Tibial nerve (tissue), 4 donors: ENCODE data around the gene ACOXL. TPM values are rescaled to one million over a fixed set of nuclear protein-coding genes. Genes with fewer than 3 reads are reported as not detected.

Experiments
- DNase-seq, 2 donors: peaks; one replicate each; pipeline ENCODE4 v3.0.0-alpha.2; 2019; ENCODE audit warnings: low spot score in 2 of 2
- H3K27ac ChIP-seq, 4 donors: fragments of 200-600 bp; sonication (generic) in 3 of 4; one replicate each; pipeline ENCODE4 v1.5.1; 2017 to 2019; ENCODE audit warnings: mild to moderate bottlenecking in 1 of 4
- H3K27me3 ChIP-seq, 2 donors: fragments of 200-600 bp; sonication (generic) in 1 of 2; one replicate each; pipeline versions ENCODE4 v1.5.1 to v1.6.0; 2017 to 2019
- H3K36me3 ChIP-seq, 3 donors: fragments of 200-600 bp; sonication (generic); one replicate each; pipeline ENCODE4 v1.5.1; 2018 to 2019
- H3K4me1 ChIP-seq, 4 donors: fragments of 200-600 bp; sonication (generic) in 3 of 4; one replicate each; pipeline ENCODE4 v1.5.1; 2017 to 2019
- H3K4me3 ChIP-seq, 4 donors: fragments of 200-600 bp; sonication (generic) in 3 of 4; one replicate each; pipeline ENCODE4 v1.5.1; 2017 to 2019; ENCODE audit warnings: mild to moderate bottlenecking in 1 of 4, moderate library complexity in 1 of 4
- H3K9me3 ChIP-seq, 4 donors: fragments of 200-600 bp; sonication (generic) in 3 of 4; one replicate each; pipeline ENCODE4 v1.5.1; 2017 to 2019
- EP300 ChIP-seq, 2 donors: sonication (generic); formaldehyde crosslinking; IDR thresholded peaks; one replicate each; pipeline ENCODE4 v1.6.1; 2017; ENCODE audit warnings: antibody characterized with exemption in 2 of 2, mild to moderate bottlenecking in 1 of 2
- POLR2A ChIP-seq, 2 donors: fragments of 450-650 bp; IDR thresholded peaks; one replicate each; pipeline ENCODE4 v1.6.1; 2017; ENCODE audit warnings: antibody characterized with exemption in 2 of 2, mild to moderate bottlenecking in 2 of 2, moderate library complexity in 2 of 2
- WGBS, 2 donors: methylation state at CpG; one replicate each; pipeline ENCODE4 v1.1.5; 2018; 5-methylcytosine and 5-hydroxymethylcytosine counted together
- total RNA-seq, 4 donors: library from RNA; depleted of rRNA; stranded (reverse); fragments of >200 nt; gene quantifications; one replicate each; pipeline ENCODE4 v1.1.0, GENCODE V29; 2016
- TF ChIP-seq, protein P1 (sequence below), 5 experiments: fragments of 200-600 bp in 3 of 5; fragments of 450-650 bp in 2 of 5; sonication (generic) in 3 of 5; IDR thresholded peaks; one replicate each; pipeline ENCODE4 v1.5.1; 2016 to 2019; ENCODE audit warnings: antibody characterized with exemption in 5 of 5, mild to moderate bottlenecking in 3 of 5, moderate library complexity in 2 of 5

ACOXL gene
- total RNA-seq, 4 donors from 2014 or later, result 0.30 TPM; not detected in 3

DNA sequence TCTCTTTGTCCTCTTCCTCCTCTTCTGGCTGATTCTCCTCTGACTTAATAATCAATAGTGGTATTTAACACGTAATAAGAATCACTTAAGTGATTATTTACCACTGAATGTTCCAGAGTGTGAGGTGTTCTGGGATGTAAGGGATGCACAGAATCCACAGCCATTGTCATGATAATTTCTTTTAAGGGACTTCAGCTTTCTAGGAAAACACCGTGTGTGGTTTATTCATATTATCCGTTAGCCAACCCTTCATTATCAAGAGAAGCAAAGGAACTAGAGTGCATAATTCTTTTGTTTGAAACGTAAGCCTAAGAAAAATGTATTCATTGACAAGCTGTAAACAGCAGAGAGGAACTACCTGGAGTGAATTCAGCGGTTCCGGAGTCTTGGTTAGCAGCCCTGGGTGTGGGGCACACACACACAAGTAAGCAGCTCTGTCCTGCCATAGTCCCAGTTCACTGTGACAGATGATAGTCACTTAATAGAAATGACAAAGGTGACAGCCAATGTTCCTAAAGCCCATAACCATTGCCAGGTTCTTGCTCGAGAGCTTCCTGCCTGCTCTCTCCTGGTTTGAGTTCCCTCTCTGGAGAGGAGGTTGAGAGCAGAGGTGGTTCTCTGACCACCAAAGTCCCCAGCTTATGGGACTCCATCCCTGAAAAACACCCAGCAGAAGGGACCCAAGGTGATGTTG lies 101.9 kb downstream of the ACOXL start:
- Histone ChIP-seq H3K4me1 (peaks cover 0 to 7% (median 0%) of the 10 kb centered on the region in 4 donors), H3K27me3 (no peaks in the 10 kb centered on the region), H3K27ac (no peak overlapping the region), H3K9me3 (no peaks in the 10 kb centered on the region), H3K4me3 (no peak overlapping the region), H3K36me3 (no peaks in the 10 kb centered on the region)
- no peak for DNase-seq
- no peak for TF ChIP-seq POLR2A (IDR thresholded peaks at IDR 0.05)
- no peak for TF ChIP-seq EP300 (IDR thresholded peaks at IDR 0.05)
- TF ChIP-seq, protein P1, sequence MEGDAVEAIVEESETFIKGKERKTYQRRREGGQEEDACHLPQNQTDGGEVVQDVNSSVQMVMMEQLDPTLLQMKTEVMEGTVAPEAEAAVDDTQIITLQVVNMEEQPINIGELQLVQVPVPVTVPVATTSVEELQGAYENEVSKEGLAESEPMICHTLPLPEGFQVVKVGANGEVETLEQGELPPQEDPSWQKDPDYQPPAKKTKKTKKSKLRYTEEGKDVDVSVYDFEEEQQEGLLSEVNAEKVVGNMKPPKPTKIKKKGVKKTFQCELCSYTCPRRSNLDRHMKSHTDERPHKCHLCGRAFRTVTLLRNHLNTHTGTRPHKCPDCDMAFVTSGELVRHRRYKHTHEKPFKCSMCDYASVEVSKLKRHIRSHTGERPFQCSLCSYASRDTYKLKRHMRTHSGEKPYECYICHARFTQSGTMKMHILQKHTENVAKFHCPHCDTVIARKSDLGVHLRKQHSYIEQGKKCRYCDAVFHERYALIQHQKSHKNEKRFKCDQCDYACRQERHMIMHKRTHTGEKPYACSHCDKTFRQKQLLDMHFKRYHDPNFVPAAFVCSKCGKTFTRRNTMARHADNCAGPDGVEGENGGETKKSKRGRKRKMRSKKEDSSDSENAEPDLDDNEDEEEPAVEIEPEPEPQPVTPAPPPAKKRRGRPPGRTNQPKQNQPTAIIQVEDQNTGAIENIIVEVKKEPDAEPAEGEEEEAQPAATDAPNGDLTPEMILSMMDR (IDR thresholded peaks at IDR 0.05), result no peak
- WGBS, 2 donors, result 64 to 76% methylated on average over 7 of the region's 7 CpGs

DNA sequence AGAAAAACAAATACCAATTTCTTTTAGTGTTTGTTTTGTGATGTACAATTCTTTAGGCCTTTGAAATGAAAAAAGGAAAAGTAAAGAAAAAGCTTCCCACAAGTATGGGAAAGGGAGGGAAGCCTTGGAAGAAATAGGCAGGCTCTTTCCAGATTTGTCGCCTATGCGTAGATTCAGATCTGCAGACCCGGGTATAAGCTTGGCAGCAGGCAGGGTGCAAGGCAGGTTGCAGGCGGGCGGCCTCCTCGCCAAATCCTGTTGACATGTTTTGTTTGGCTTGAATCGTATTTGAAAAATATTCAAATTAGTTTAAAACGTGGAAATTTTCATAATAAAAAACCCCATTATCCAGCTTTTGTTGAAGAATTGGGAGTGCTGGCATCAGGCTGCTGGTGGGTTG lies 104.3 kb downstream of the ACOXL start:
- TF ChIP-seq, protein P1 (IDR thresholded peaks at IDR 0.05), result no peak
- TF ChIP-seq POLR2A (IDR thresholded peaks at IDR 0.05) (no peak), EP300 (IDR thresholded peaks at IDR 0.05) (no peak)
- Histone ChIP-seq H3K4me3 (no peak overlapping the region), H3K27ac (no peak overlapping the region), H3K36me3 (no peaks in the 10 kb centered on the region), H3K27me3 (no peaks in the 10 kb centered on the region), H3K4me1 (peaks cover 0 to 7% (median 0%) of the 10 kb centered on the region in 4 donors), H3K9me3 (no peaks in the 10 kb centered on the region)
- 77 to 80% methylated on average over 8 of the region's 8 CpGs for WGBS, 2 donors
- DNase-seq, result no peak

DNA sequence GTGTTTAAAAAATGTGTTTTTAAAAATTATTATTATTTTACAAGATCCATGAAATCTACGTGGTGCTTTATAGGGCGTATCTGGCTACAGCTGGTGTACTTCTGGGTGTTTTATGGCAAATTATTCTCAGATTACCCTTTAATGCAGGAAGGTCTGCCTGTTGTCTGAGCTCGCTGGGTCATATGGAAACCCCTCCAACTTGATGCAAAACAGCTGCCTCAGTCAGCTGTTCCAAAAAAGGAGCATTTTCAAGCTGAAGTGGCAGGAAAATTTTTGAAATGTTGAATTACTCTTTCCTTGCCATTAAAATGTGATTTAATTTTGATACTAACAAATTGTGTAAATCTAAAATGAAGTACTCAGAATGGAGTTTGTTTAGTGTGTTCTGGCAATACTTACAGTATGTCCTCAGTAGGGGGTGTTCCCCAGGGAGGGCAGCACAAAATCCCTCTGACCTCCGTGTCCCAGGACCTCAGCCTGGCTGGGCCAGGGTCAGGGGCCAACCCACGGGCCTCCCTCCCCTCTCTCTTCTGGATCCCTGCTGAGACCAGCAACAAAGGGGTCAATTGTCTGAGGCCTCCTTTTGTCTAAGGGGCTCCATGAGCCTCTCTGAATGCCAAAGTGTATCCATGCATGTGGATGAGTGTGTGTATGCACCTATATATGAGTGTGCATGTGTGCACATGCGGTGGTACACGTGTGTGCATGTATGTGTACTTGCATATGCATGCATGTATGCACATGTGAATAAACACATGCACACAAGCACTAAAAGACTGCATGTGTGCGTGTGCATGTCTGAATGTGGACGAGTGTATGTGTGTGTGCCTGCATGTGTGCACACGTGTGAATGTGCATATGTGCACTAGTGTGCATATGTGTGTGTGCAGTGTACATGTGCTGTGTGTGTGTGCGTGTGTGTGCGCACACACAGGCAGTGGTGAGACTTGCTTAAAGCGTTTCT lies 105.4 kb downstream of the ACOXL start:
- Histone ChIP-seq H3K4me1 (peaks cover 0 to 7% (median 0%) of the 10 kb centered on the region in 4 donors), H3K36me3 (no peaks in the 10 kb centered on the region), H3K9me3 (no peaks in the 10 kb centered on the region), H3K4me3 (no peak overlapping the region), H3K27me3 (no peaks in the 10 kb centered on the region), H3K27ac (no peak overlapping the region)
- WGBS, 2 donors, result 60 to 63% methylated on average over 13 of the region's 13 CpGs
- TF ChIP-seq, protein P1 (IDR thresholded peaks at IDR 0.05), result no peak
- TF ChIP-seq POLR2A (IDR thresholded peaks at IDR 0.05) (no peak), EP300 (IDR thresholded peaks at IDR 0.05) (no peak)
- no peak for DNase-seq

DNA sequence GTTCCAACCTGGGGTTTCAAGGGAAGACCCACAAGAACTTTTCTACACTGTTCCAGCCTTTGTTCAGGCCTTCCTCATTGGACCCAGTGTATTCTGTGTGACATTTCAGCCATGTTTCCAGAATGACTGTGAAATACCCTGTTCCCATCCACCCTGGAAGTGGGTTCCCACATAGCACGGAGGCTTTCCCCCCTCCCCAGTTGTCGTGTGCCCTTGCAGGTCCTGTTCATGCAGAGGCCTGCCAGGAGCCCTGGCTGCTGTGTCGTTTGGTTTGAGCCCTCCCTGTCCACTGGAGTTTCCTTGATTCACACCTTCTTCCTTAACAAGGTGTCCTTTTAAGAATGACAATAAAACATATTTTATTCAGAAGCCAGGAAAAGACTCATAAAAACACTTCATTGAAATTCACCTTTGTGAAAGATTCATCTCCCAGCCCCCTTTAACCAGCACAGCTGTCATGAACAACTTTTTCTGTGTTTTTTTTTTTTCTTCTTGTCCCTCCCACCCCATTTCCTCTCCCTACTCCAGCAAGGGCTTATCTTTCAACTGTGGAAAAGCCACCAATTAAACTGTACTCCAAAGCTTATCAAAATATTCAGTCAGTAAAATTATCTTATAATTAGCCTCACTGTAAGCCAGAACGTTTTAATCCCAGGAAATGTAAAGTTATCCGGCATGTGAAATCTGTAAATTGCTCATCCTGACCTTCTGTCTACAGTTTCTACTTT lies 106.4 kb downstream of the ACOXL start:
- DNase-seq, result no peak
- TF ChIP-seq, protein P1 (IDR thresholded peaks at IDR 0.05), result no peak
- no peak for TF ChIP-seq EP300 (IDR thresholded peaks at IDR 0.05)
- TF ChIP-seq POLR2A (IDR thresholded peaks at IDR 0.05), result no peak
- Histone ChIP-seq H3K9me3 (no peaks in the 10 kb centered on the region), H3K27ac (no peak overlapping the region), H3K36me3 (no peaks in the 10 kb centered on the region), H3K4me3 (no peak overlapping the region), H3K27me3 (no peaks in the 10 kb centered on the region), H3K4me1 (peaks cover 0 to 7% (median 0%) of the 10 kb centered on the region in 4 donors)
- 54 to 64% methylated on average over 5 of the region's 5 CpGs for WGBS, 2 donors
